Endothelial cell of umbilical vein (primary cell): ENCODE data around the gene PTPN13. TPM values are rescaled to one million over a fixed set of nuclear protein-coding genes. Genes with fewer than 3 reads are reported as not detected.

ENCODE experiments used
- BruUV-seq: library from RNA; stranded (reverse); fragments of 400-500 nt; replicated peaks from 2 replicates; lab custom pipeline; 2021; lab: Mats Ljungman, UMichigan
- CTCF ChIA-PET: fragments of 300-600, 350-600 bp; sonication (Branson Sonifier 250); formaldehyde crosslinking; loops from one replicate; lab custom pipeline; 2021; ENCODE audit warnings: antibody characterized with exemption, inconsistent platforms; lab: Charles Lee
- POLR2A ChIA-PET: fragments of 300-600, 350-600 bp; sonication (Branson Sonifier 250); formaldehyde crosslinking; loops from one replicate; lab custom pipeline; 2021; ENCODE audit warnings: antibody characterized with exemption, inconsistent platforms; lab: Charles Lee
- DNase-seq: peaks from one replicate; pipeline ENCODE4 v3.0.0-alpha.2; 2011; ENCODE audit warnings: low read depth, low spot score
- FAIRE-seq: peaks from 2 replicates; lab custom pipeline; 2011; peaks lifted over from hg19 to GRCh38; lab: Jason Lieb, UNC
- H2AFZ ChIP-seq: 2 replicates; pipeline ENCODE4 v1.6.0; 2012; ENCODE audit warnings: low read depth, low read length, control low read depth, inconsistent platforms
- H3K27ac ChIP-seq: 2 replicates; pipeline ENCODE4 v1.5.1; 2011; ENCODE audit warnings: low read depth, mild to moderate bottlenecking, control low read depth, low read length, moderate library complexity; ENCODE audit not compliant: insufficient read depth
- H3K27me3 ChIP-seq, 2 experiments: 2 replicates each; pipeline versions ENCODE4 v1.6.0 to v1.6.1; 2011; ENCODE audit warnings: low read length in 2 of 2, mixed read lengths in 1 of 2; ENCODE audit not compliant: control insufficient read depth in 2 of 2, insufficient read depth in 2 of 2
- H3K36me3 ChIP-seq, 2 experiments: 2 replicates in 1 of 2; 3 replicates in 1 of 2; pipeline ENCODE4 v1.5.1; 2011; ENCODE audit warnings: low read length in 2 of 2, mild to moderate bottlenecking in 1 of 2, moderate library complexity in 1 of 2; ENCODE audit not compliant: control insufficient read depth in 2 of 2, insufficient read depth in 2 of 2; ENCODE audit errors: extremely low read depth in 1 of 2
- H3K4me1 ChIP-seq: 3 replicates; pipeline ENCODE4 v1.5.1; 2011; ENCODE audit warnings: mild to moderate bottlenecking, low read length; ENCODE audit not compliant: control insufficient read depth, insufficient read depth; ENCODE audit errors: extremely low read depth
- H3K4me2 ChIP-seq: 2 replicates; pipeline ENCODE4 v1.6.1; 2011; ENCODE audit warnings: low read length, control low read depth, mixed read lengths; ENCODE audit not compliant: insufficient read depth
- H3K4me3 ChIP-seq, 3 experiments: fragments of 200-600 bp in 1 of 3; sonication (generic), shearing (Covaris generic) in 1 of 3; replicated peaks in 1 of 3; 2 replicates each; pipeline ENCODE4 v1.5.1; 2011 to 2016; ENCODE audit warnings: control low read depth in 3 of 3, low read length in 3 of 3, mild to moderate bottlenecking in 2 of 3, inconsistent platforms in 1 of 3, low read depth in 1 of 3, moderate library complexity in 1 of 3; ENCODE audit not compliant: insufficient read depth in 1 of 3
- H3K79me2 ChIP-seq: 2 replicates; pipeline ENCODE4 v1.6.0; 2012; ENCODE audit warnings: low read length, inconsistent platforms; ENCODE audit not compliant: control insufficient read depth, insufficient read depth
- H3K9ac ChIP-seq: replicated peaks from 2 replicates; pipeline ENCODE3; 2011; ENCODE audit warnings: low read length, control low read depth; ENCODE audit not compliant: insufficient read depth; ENCODE audit errors: extremely low read depth
- H3K9me1 ChIP-seq: replicated peaks from 3 replicates; pipeline ENCODE4 v1.6.0; 2011; ENCODE audit warnings: mild to moderate bottlenecking, low read length; ENCODE audit not compliant: control insufficient read depth, insufficient read depth; ENCODE audit errors: extremely low read depth
- H3K9me3 ChIP-seq: replicated peaks from 2 replicates; pipeline ENCODE4 v1.5.1; 2012; ENCODE audit warnings: low read length, inconsistent platforms; ENCODE audit not compliant: control insufficient read depth, insufficient read depth
- H4K20me1 ChIP-seq: replicated peaks from 2 replicates; pipeline ENCODE3; 2011; ENCODE audit warnings: mild to moderate bottlenecking, low read length; ENCODE audit not compliant: control insufficient read depth, insufficient read depth; ENCODE audit errors: extremely low read depth
- EZH2 ChIP-seq: IDR thresholded peaks from 2 replicates; pipeline ENCODE4 v1.6.1; 2012; ENCODE audit warnings: borderline replicate concordance, low read depth, mild to moderate bottlenecking, moderate library complexity, low read length, inconsistent platforms; ENCODE audit not compliant: severe bottlenecking
- FOS ChIP-seq: IDR thresholded peaks from 2 replicates; pipeline ENCODE4 v1.6.1; 2011; ENCODE audit warnings: mild to moderate bottlenecking, low read length, moderate library complexity, borderline replicate concordance; ENCODE audit not compliant: insufficient read depth
- GATA2 ChIP-seq: IDR thresholded peaks from 2 replicates; pipeline ENCODE4 v1.7.0; 2011; ENCODE audit warnings: low read depth, mild to moderate bottlenecking, moderate library complexity, mixed read lengths, low read length; ENCODE audit not compliant: insufficient read length, insufficient read depth
- JUN ChIP-seq: IDR thresholded peaks from 2 replicates; pipeline ENCODE4 v1.6.1; 2011; ENCODE audit warnings: borderline replicate concordance, low read depth; ENCODE audit not compliant: insufficient read length, insufficient read depth
- MYC ChIP-seq: IDR thresholded peaks from one replicate; pipeline ENCODE4 v1.6.1; 2011; ENCODE audit warnings: mild to moderate bottlenecking, low read depth, low read length
- POLR2A ChIP-seq: IDR thresholded peaks from 2 replicates; pipeline ENCODE4 v1.6.1; 2012; ENCODE audit warnings: low read depth, mild to moderate bottlenecking, control low read depth, low read length
- POLR2AphosphoS5 ChIP-seq: IDR thresholded peaks from 2 replicates; pipeline ENCODE4 v1.6.1; 2012; ENCODE audit warnings: low read depth, mild to moderate bottlenecking, control low read depth, low read length, moderate library complexity; ENCODE audit not compliant: insufficient read depth
- dilution Hi-C: fragments of 300-500 bp; cut with MboI; formaldehyde crosslinking; loops from one replicate; pipeline ENCODE4 v1.15.0; 2019; ENCODE audit warnings: low sequenced_read_pairs; ENCODE audit not compliant: extremely low pct_ligation_motif_present
- intact Hi-C: fragments of 100-400 bp; cut with micrococcal nuclease; formaldehyde crosslinking; loops from one replicate; pipeline ENCODE4 v1.10.0; 2022
- polyA plus RNA-seq, 4 experiments: library from polyadenylated mRNA; depleted of rRNA in 3 of 4; stranded (reverse) in 3 of 4; unstranded in 1 of 4; fragments of >200 nt; gene quantifications; 2 replicates each; pipeline versions ENCODE4 v1.2.1 to v1.2.3, GENCODE V29; 2011 to 2012; ENCODE audit warnings: missing spikeins in 1 of 4
- total RNA-seq: library from RNA; stranded (reverse); gene quantifications from 2 replicates; pipeline ENCODE4 v1.2.3, GENCODE V29; 2021
- TF ChIP-seq, protein P1 (sequence below): IDR thresholded peaks from 2 replicates; pipeline ENCODE4 v1.6.1; 2011; ENCODE audit not compliant: insufficient read depth, insufficient read length
- TF ChIP-seq, protein P2 (sequence below), 2 donors: IDR thresholded peaks; 1 replicate in 1 of 2; 2 replicates in 1 of 2; pipeline ENCODE4 v1.5.1; 2011; ENCODE audit warnings: low read length in 2 of 2, mild to moderate bottlenecking in 2 of 2, moderate library complexity in 2 of 2, control low read depth in 1 of 2, inconsistent platforms in 1 of 2, low read depth in 1 of 2; ENCODE audit not compliant: insufficient read depth in 1 of 2; ENCODE audit errors: extremely low read depth in 1 of 2

Gene PTPN13
- total and polyA plus RNA-seq, 2 donors (not counting 3 experiments of a cell fraction or from before 2014, with no cell fraction given), result 0.69 to 2.9 TPM

DNA sequence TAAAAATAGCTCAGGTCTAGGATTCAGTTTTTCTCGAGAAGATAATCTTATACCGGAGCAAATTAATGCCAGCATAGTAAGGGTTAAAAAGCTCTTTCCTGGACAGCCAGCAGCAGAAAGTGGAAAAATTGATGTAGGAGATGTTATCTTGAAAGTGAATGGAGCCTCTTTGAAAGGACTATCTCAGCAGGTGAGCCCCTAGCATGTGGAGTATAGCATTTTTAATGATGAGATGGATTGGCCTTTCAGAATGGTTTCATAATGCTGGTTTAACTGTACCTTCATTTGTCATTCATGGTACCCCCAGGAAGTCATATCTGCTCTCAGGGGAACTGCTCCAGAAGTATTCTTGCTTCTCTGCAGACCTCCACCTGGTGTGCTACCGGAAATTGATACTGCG is 175.7 kb downstream of the PTPN13 start:
- intact Hi-C loops, result no loop called here
- Histone ChIP-seq H3K79me2 (no peaks in the 10 kb centered on the region), H3K36me3 (no peaks in the 10 kb centered on the region), H4K20me1 (no peaks in the 10 kb centered on the region), H3K4me3 (no peak overlapping the region), H3K9me1 (no peaks in the 10 kb centered on the region), H3K27ac (no peak overlapping the region), H2AFZ (no peak overlapping the region), H3K4me2 (no peak overlapping the region), H3K27me3 (no peaks in the 10 kb centered on the region), H3K4me1 (no peaks in the 10 kb centered on the region), H3K9ac (no peak overlapping the region), H3K9me3 (no peaks in the 10 kb centered on the region)
- DNase-seq (no peak), FAIRE-seq (no peak)
- dilution Hi-C loops, result no loop called here
- BruUV-seq, result no TSS peak
- ChIA-PET CTCF (interaction anchor here (1.6 kb wide), 1 partner anchor 13 kb away, joined by 6 read pairs; no protein-coding TSS in a partner anchor), POLR2A (no interaction called here)
- TF ChIP-seq, protein P1, sequence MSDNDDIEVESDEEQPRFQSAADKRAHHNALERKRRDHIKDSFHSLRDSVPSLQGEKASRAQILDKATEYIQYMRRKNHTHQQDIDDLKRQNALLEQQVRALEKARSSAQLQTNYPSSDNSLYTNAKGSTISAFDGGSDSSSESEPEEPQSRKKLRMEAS, result no peak
- TF ChIP-seq JUN (no peak), EZH2 (no peak)

DNA sequence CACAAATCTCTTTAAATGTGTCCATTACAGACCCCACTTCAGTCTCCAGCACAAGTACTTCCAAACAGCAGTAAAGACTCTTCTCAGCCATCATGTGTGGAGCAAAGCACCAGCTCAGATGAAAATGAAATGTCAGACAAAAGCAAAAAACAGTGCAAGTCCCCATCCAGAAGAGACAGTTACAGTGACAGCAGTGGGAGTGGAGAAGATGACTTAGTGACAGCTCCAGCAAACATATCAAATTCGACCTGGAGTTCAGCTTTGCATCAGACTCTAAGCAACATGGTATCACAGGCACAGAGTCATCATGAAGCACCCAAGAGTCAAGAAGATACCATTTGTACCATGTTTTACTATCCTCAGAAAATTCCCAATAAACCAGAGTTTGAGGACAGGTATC is 177.0 kb downstream of the PTPN13 start:
- FAIRE-seq, result no peak
- Histone ChIP-seq H3K9me1 (no peaks in the 10 kb centered on the region), H3K4me3 (no peak overlapping the region), H3K79me2 (no peaks in the 10 kb centered on the region), H3K27me3 (no peaks in the 10 kb centered on the region), H3K9ac (no peak overlapping the region), H2AFZ (no peak overlapping the region), H3K27ac (no peak overlapping the region), H3K9me3 (no peaks in the 10 kb centered on the region), H3K36me3 (no peaks in the 10 kb centered on the region), H3K4me1 (no peaks in the 10 kb centered on the region), H4K20me1 (no peaks in the 10 kb centered on the region), H3K4me2 (no peak overlapping the region)
- intact Hi-C loops (no loop called here), dilution Hi-C loops (no loop called here)
- BruUV-seq, result no TSS peak
- DNase-seq, result no peak
- ChIA-PET POLR2A (no interaction called here), CTCF (interaction anchor here (1.1 kb wide), 1 partner anchor 9 kb away, joined by 5 read pairs; no protein-coding TSS in a partner anchor)
- no peak for TF ChIP-seq POLR2AphosphoS5
- TF ChIP-seq, protein P1, result no peak
- TF ChIP-seq FOS, result no peak
- TF ChIP-seq POLR2A, result no peak
- TF ChIP-seq, protein P2, sequence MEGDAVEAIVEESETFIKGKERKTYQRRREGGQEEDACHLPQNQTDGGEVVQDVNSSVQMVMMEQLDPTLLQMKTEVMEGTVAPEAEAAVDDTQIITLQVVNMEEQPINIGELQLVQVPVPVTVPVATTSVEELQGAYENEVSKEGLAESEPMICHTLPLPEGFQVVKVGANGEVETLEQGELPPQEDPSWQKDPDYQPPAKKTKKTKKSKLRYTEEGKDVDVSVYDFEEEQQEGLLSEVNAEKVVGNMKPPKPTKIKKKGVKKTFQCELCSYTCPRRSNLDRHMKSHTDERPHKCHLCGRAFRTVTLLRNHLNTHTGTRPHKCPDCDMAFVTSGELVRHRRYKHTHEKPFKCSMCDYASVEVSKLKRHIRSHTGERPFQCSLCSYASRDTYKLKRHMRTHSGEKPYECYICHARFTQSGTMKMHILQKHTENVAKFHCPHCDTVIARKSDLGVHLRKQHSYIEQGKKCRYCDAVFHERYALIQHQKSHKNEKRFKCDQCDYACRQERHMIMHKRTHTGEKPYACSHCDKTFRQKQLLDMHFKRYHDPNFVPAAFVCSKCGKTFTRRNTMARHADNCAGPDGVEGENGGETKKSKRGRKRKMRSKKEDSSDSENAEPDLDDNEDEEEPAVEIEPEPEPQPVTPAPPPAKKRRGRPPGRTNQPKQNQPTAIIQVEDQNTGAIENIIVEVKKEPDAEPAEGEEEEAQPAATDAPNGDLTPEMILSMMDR (IDR thresholded peaks at IDR 0.05; ENCODE audit: extremely low read depth in 1 of 2, insufficient read depth in 1 of 2, low read depth in 1 of 2, low read length in 2 of 2), result no peak
- no peak for TF ChIP-seq GATA2
- TF ChIP-seq EZH2, result no peak
- no peak for TF ChIP-seq JUN
- TF ChIP-seq MYC, result no peak
